Chondrocyte (in vitro differentiated cells): ENCODE results near the gene RNF19B. TPM values are rescaled to one million over a fixed set of nuclear protein-coding genes. Genes with fewer than 3 reads are reported as not detected.

ENCODE experiments used
- DNase-seq: peaks from one replicate; pipeline ENCODE4 v3.0.0; 2021; ENCODE audit warnings: mixed read lengths, low spot score
- H3K27ac Mint-ChIP-seq: one replicate; pipeline ENCODE4 v1.8.0; 2021; ENCODE audit warnings: mild to moderate bottlenecking, moderate library complexity, mixed read lengths; ENCODE audit not compliant: unreplicated experiment
- H3K27me3 Mint-ChIP-seq: 2 replicates; pipeline ENCODE4 v1.8.0; 2021; ENCODE audit warnings: low read depth, mixed read lengths
- H3K36me3 Mint-ChIP-seq: 2 replicates; pipeline ENCODE4 v1.8.0; 2021; ENCODE audit warnings: low read depth, mixed read lengths
- H3K4me1 Mint-ChIP-seq: 2 replicates; pipeline ENCODE4 v1.8.0; 2021; ENCODE audit warnings: low read depth, mild to moderate bottlenecking, mixed read lengths
- H3K4me3 Mint-ChIP-seq: one replicate; pipeline ENCODE4 v1.8.0; 2021; ENCODE audit warnings: mild to moderate bottlenecking, moderate library complexity, mixed read lengths; ENCODE audit not compliant: unreplicated experiment
- H3K9me3 Mint-ChIP-seq: 2 replicates; pipeline ENCODE4 v1.8.0; 2021; ENCODE audit warnings: low read depth, mixed read lengths
- total RNA-seq: library from RNA; stranded (reverse); gene quantifications from 3 replicates; pipeline ENCODE4 v1.2.1, GENCODE V29; 2021
- TF ChIP-seq, protein P1 (sequence below): fragments of 200-600 bp; sonication (generic); IDR thresholded peaks from 2 replicates; pipeline ENCODE4 v1.5.0; 2021; ENCODE audit warnings: antibody characterized with exemption, mild to moderate bottlenecking, moderate library complexity

RNF19B gene
- total RNA-seq, 1 donor from 2014 or later, result 17.4 TPM

DNA sequence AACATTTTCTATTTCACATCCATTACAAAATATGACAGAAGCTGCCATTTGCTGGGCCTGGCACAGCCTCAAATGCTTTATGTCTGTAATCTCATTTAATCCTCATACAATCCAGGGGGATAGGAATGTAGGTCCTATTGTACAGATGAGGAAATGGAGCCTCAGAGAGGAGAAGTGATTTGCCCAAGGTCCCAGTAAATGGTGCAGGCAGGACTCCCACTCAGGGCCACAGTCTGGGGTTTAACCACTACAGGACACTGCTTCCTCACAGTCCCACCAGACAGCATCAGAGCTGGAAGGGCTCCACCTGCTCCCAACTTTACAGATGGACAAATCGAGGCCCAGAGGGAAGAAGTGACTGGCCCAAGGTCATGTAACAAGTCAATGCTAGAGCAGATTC is 20.6 kb upstream of the RNF19B start:
- no peak overlapping the region for H3K27ac Mint-ChIP-seq
- H3K27me3 Mint-ChIP-seq, result no peaks in the 10 kb centered on the region
- DNase-seq, result no peak
- no peaks in the 10 kb centered on the region for H3K36me3 Mint-ChIP-seq
- TF ChIP-seq, protein P1, sequence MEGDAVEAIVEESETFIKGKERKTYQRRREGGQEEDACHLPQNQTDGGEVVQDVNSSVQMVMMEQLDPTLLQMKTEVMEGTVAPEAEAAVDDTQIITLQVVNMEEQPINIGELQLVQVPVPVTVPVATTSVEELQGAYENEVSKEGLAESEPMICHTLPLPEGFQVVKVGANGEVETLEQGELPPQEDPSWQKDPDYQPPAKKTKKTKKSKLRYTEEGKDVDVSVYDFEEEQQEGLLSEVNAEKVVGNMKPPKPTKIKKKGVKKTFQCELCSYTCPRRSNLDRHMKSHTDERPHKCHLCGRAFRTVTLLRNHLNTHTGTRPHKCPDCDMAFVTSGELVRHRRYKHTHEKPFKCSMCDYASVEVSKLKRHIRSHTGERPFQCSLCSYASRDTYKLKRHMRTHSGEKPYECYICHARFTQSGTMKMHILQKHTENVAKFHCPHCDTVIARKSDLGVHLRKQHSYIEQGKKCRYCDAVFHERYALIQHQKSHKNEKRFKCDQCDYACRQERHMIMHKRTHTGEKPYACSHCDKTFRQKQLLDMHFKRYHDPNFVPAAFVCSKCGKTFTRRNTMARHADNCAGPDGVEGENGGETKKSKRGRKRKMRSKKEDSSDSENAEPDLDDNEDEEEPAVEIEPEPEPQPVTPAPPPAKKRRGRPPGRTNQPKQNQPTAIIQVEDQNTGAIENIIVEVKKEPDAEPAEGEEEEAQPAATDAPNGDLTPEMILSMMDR, result no peak
- H3K9me3 Mint-ChIP-seq, result no peaks in the 10 kb centered on the region
- H3K4me1 Mint-ChIP-seq, result peaks cover 32% of the 10 kb centered on the region
- H3K4me3 Mint-ChIP-seq, result no peak overlapping the region

DNA sequence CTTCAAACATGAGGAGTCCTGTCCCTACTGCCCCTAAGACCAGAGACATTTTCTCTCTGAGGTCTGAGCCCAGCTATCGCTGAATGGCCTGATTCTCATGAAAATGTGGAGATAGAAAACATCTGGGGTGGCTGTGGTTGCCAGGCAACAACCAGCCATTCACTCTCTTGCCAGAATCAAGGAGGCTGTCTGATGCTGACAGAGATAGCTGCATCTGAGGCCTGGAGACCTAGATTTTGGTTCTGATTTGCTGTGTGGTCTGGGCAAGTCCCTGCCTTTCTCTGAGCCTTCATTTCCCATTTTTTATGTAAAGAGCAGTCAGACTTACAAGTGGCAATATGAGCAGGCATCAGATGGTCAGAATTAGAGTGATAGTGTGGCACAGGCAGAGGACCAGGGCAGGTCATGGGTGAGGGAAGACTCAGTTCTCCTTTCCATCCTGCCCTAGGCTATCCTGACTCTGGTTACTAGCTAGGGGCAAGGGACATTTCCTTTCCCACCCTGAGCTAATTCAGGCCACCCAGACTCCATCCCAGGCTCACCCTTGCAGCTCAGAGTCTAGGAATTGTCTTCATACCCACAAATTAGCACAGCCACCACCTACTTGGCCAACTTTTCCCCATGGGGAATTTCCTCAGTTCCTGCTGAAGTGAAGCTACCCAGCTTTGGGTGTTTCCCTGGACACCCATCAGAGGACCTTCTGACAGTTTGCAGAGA is 20.0 kb upstream of the RNF19B start:
- Mint-ChIP-seq H3K36me3 (no peaks in the 10 kb centered on the region), H3K4me3 (no peak overlapping the region), H3K27ac (no peak overlapping the region), H3K9me3 (no peaks in the 10 kb centered on the region), H3K27me3 (no peaks in the 10 kb centered on the region), H3K4me1 (peaks cover 27% of the 10 kb centered on the region)
- no peak for DNase-seq
- TF ChIP-seq, protein P1, result no peak

DNA sequence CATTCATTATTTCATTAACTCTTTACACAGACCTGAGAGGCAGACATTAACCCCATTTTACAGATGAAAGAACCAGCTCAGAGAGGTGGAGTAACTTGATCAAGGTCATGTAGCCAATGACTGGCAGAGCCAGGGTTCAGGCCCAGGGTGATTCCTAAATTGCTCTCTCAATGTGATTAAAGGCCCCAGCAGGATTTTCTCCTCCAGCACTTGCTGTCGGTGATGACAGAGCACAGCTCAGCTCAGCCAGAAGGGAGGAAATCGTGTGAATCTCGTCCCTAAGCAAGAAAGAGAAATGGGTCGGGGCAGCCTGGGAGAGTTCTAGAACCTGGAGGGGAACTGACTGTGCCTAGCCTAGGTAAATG is 19.5 kb upstream of the RNF19B start:
- H3K36me3 Mint-ChIP-seq, result no peaks in the 10 kb centered on the region
- H3K27ac Mint-ChIP-seq, result no peak overlapping the region
- no peak overlapping the region for H3K4me3 Mint-ChIP-seq
- no peak for DNase-seq
- TF ChIP-seq, protein P1, result no peak
- no peaks in the 10 kb centered on the region for H3K9me3 Mint-ChIP-seq
- H3K27me3 Mint-ChIP-seq, result no peaks in the 10 kb centered on the region
- peaks cover 22% of the 10 kb centered on the region for H3K4me1 Mint-ChIP-seq

DNA sequence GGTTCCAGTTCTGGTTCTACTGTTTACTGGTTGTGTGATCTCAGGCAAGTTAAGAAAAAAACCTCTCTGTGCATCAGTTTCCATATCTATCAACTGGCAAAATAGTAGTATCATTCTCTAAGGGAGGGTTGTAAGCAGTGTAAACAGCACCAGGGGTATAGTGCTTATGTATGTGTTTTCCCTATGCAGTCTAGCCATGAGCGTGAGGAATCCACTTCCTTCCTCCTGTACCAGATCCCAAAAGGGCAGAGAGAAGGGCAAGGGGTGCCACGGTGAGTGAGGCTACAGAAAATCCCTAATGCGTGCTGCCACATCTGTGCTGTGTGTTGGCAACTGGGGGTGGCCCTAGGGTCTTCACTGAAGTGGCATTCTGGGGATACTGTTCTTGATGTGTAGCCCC is 18.4 kb upstream of the RNF19B start:
- no peaks in the 10 kb centered on the region for H3K27me3 Mint-ChIP-seq
- peaks cover 11% of the 10 kb centered on the region for H3K4me1 Mint-ChIP-seq
- no peak overlapping the region for H3K4me3 Mint-ChIP-seq
- no peak for DNase-seq
- TF ChIP-seq, protein P1, result no peak
- H3K9me3 Mint-ChIP-seq, result no peaks in the 10 kb centered on the region
- no peaks in the 10 kb centered on the region for H3K36me3 Mint-ChIP-seq
- H3K27ac Mint-ChIP-seq, result no peak overlapping the region

DNA sequence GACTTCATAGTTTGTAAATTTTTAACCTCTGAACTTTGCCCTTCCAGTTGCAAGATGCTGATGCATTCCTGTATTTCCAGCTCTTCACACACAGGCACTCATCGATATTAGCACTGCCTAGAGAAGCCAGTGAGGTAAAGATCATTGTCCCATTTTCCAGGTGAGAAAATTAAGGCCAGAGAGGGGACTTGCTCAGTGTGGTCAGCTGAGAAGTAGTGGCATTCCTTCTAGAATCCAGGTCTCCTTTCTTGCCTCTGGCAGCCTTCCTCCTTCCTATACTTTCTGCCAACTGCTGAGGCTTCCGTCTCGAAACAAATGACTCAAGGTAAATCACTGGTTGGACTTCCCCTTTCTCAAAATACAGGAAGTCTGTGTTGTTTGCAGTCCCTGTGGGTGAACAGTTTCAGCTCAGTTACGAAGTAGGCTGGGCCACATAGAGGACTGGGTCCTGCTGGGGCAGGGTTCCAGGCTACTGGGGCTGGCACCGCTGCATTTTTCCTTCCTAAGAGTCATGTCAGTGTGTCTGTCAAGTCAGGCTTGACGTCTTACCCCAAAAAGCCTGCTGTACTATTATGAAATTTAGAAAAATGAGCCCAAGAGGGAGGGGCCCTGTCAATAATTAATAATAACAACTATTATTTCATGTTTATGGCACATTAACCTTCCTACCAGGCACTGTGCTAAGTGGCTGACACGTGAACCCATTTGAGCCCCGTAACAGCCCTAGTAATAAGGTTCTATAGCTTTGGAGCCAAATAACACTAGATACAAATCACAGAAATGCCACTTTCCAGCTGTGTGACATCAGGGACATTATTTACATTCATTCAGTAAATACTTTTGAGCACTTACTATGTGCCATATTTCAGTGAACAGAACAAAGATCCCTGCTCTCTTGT is 16.6 kb upstream of the RNF19B start:
- Mint-ChIP-seq H3K4me1 (peaks cover 16% of the 10 kb centered on the region), H3K9me3 (no peaks in the 10 kb centered on the region), H3K27ac (peak overlapping the region; percentile 81), H3K4me3 (no peak overlapping the region), H3K36me3 (no peaks in the 10 kb centered on the region), H3K27me3 (no peaks in the 10 kb centered on the region)
- no peak for DNase-seq
- TF ChIP-seq, protein P1, result no peak
